ENCODE results near the gene FAM107B. TPM values are rescaled to one million over a fixed set of nuclear protein-coding genes. Genes with fewer than 3 reads are reported as not detected.

Gene FAM107B
- total and polyA plus RNA-seq, 2 of the 8 experiments (the other 6 are each of a cell fraction or from before 2014, with no cell fraction given) = 7.5 to 28.1 TPM

GRCh38 chr10:14508725-14509124 lies 266.0 kb downstream of the FAM107B start:
- Histone ChIP-seq H2BK15ac (ENCODE audit: low read length) (no peak overlapping the region), H2BK120ac (replicated peaks; ENCODE audit: low read depth, low read length) (no peak overlapping the region), H3K56ac (replicated peaks; ENCODE audit: insufficient read length, low read depth, low read length) (no peak overlapping the region), H3K9me3 (ENCODE audit: insufficient read depth in 2 of 2, low read depth in 1 of 2, low read length in 1 of 2) (no peaks in the 10 kb centered on the region), H3K27ac (ENCODE audit: low read depth, low read length) (no peak overlapping the region), H2BK20ac (ENCODE audit: low read length) (no peak overlapping the region), H4K5ac (ENCODE audit: insufficient read length, low read depth, low read length) (no peak overlapping the region), H3K79me1 (ENCODE audit: low read depth, low read length) (no peaks in the 10 kb centered on the region), H3K18ac (ENCODE audit: extremely low read depth, low read length) (no peak overlapping the region), H3K4me3 (ENCODE audit: extremely low read depth in 1 of 4, insufficient read depth in 2 of 4, low read depth in 3 of 4, low read length in 4 of 4) (no peak overlapping the region), H3K36me3 (ENCODE audit: control insufficient read depth in 2 of 4, insufficient read depth in 4 of 4, low read length in 3 of 4) (no peaks in the 10 kb centered on the region), H3K23me2 (ENCODE audit: low read depth, low read length) (no peaks in the 10 kb centered on the region), H3K27me3 (replicated peaks in 1 of 4; ENCODE audit: control insufficient read depth in 3 of 4, extremely low read depth in 1 of 4, insufficient read depth in 3 of 4, low read length in 3 of 4) (no peaks in the 10 kb centered on the region), H3K23ac (ENCODE audit: insufficient read length) (no peak overlapping the region), H4K20me1 (replicated peaks in 1 of 2; ENCODE audit: control insufficient read depth in 1 of 2, insufficient read depth in 2 of 2, low read length in 2 of 2) (no peaks in the 10 kb centered on the region), H4K8ac (ENCODE audit: extremely low read depth, insufficient read depth, low read length) (no peak overlapping the region), H3K9ac (replicated peaks in 1 of 4; ENCODE audit: extremely low read depth in 1 of 4, low read depth in 3 of 4, low read length in 3 of 4) (no peak overlapping the region), H2BK5ac (ENCODE audit: low read depth, low read length) (no peak overlapping the region), H2BK12ac (ENCODE audit: low read depth, low read length) (no peak overlapping the region), H3K4me2 (ENCODE audit: insufficient read depth in 1 of 2, low read depth in 2 of 2, low read length in 2 of 2) (no peak overlapping the region), H2AK5ac (ENCODE audit: low read depth, low read length) (no peak overlapping the region), H3K4ac (replicated peaks; ENCODE audit: insufficient read length, low read depth, low read length) (no peak overlapping the region), H4K91ac (replicated peaks; ENCODE audit: insufficient read length, low read length) (no peak overlapping the region), H3K79me2 (ENCODE audit: control insufficient read depth in 1 of 2, insufficient read depth in 2 of 2, low read length in 2 of 2) (no peaks in the 10 kb centered on the region), H2AFZ (ENCODE audit: low read length) (no peak overlapping the region), H3K14ac (ENCODE audit: insufficient read length) (no peak overlapping the region), H3K4me1 (replicated peaks in 1 of 4; ENCODE audit: control insufficient read depth in 3 of 4, insufficient read depth in 4 of 4, low read length in 3 of 4) (no peaks in the 10 kb centered on the region)
- ChIA-PET POLR2A (ENCODE audit: partially characterized antibody) (interaction anchor here (0.6 kb wide), 1 partner anchor 10 kb away, joined by 4 read pairs; no protein-coding TSS in a partner anchor), CTCF (ENCODE audit: partially characterized antibody) (interaction anchor here (1.0 to 2.5 kb wide), 7 partner anchors 9 to 444 kb away, joined by 3 to 10 read pairs (median 4); no protein-coding TSS in a partner anchor)
- WGBS, 2 experiments (ENCODE audit: extremely low coverage in 1 of 2, insufficient coverage in 1 of 2, insufficient read length in 1 of 2, insufficient replicate concordance in 2 of 2, low coverage in 1 of 2, low lambda C conversion rate in 2 of 2, missing lambda C conversion rate in 1 of 2) = 98% methylated on average over 14 of the region's 14 CpGs; no CpG with 5 or more reads in 1 of the 2 experiments
- DNase-seq (ENCODE audit: low read depth in 1 of 2, low spot score in 2 of 2) (no peak), FAIRE-seq (no peak)
- TF ChIP-seq EP300 (IDR thresholded peaks at IDR 0.05; ENCODE audit: borderline replicate concordance in 1 of 2, low read depth in 2 of 2, low read length in 2 of 2) (no peak), NANOG (IDR thresholded peaks at IDR 0.05; ENCODE audit: insufficient read depth, low read depth, low read length, poor library complexity, severe bottlenecking) (no peak), HDAC6 (IDR thresholded peaks at IDR 0.05; ENCODE audit: low read depth, low read length) (no peak), SIX5 (IDR thresholded peaks at IDR 0.05; ENCODE audit: low read depth, low read length) (no peak), CBX8 (IDR thresholded peaks at IDR 0.05; ENCODE audit: borderline replicate concordance, low read depth, low read length) (no peak), KDM5A (IDR thresholded peaks at IDR 0.05; ENCODE audit: low read length) (no peak), BRCA1 (IDR thresholded peaks at IDR 0.05; ENCODE audit: low read depth, low read length) (no peak)

All from H1 (cell line).